Spinal cord (tissue), 10 donors: ENCODE results near the gene XPNPEP1. TPM values are rescaled to one million over a fixed set of nuclear protein-coding genes. Genes with fewer than 3 reads are reported as not detected.

Source experiments
- DNase-seq, 6 donors: peaks; one replicate each; pipeline versions ENCODE4 v3.0.0 to v3.0.0-alpha.2; 2013 to 2015; ENCODE audit warnings: low spot score in 6 of 6, low read depth in 4 of 6
- H3K27ac ChIP-seq: one replicate; pipeline ENCODE4 v1.5.1; 2013; ENCODE audit warnings: low read depth, low read length, control low read depth
- H3K27me3 ChIP-seq: one replicate; pipeline ENCODE4 v1.6.1; 2013; ENCODE audit warnings: low read length; ENCODE audit not compliant: control insufficient read depth, insufficient read depth
- H3K36me3 ChIP-seq: one replicate; pipeline ENCODE4 v1.6.1; 2013; ENCODE audit warnings: low read length; ENCODE audit not compliant: control insufficient read depth, insufficient read depth
- H3K4me1 ChIP-seq: one replicate; pipeline ENCODE4 v1.6.1; 2013; ENCODE audit warnings: low read length; ENCODE audit not compliant: control insufficient read depth, insufficient read depth
- H3K4me3 ChIP-seq: one replicate; pipeline ENCODE4 v1.5.1; 2013; ENCODE audit warnings: low read depth, low read length, control low read depth
- H3K9me3 ChIP-seq: one replicate; pipeline ENCODE4 v1.6.1; 2013; ENCODE audit warnings: low read length; ENCODE audit not compliant: control insufficient read depth, insufficient read depth
- WGBS: methylation state at CpG from one replicate; pipeline ENCODE4 v1.1.5; 2013; ENCODE audit warnings: missing lambda C conversion rate; ENCODE audit not compliant: insufficient coverage; 5-methylcytosine and 5-hydroxymethylcytosine counted together
- polyA plus RNA-seq, 2 donors: library from polyadenylated mRNA; unstranded; fragments of 120-200 nt; gene quantifications; one replicate each; pipeline ENCODE4 v1.2.1, GENCODE V29; 2013; ENCODE audit not compliant: insufficient read length in 2 of 2
- total RNA-seq, 2 donors: library from RNA; depleted of rRNA in 1 of 2; stranded (reverse); fragments of 120-200 nt in 1 of 2; fragments of >200 nt in 1 of 2; gene quantifications; one replicate each; pipeline versions ENCODE4 v1.2.3 to v1.2.4, GENCODE V29; 2013 to 2014
- donor health status: healthy.

Gene XPNPEP1
- total and polyA plus RNA-seq, 4 donors = 80.6 to 145 (median 95.7) TPM

DNA sequence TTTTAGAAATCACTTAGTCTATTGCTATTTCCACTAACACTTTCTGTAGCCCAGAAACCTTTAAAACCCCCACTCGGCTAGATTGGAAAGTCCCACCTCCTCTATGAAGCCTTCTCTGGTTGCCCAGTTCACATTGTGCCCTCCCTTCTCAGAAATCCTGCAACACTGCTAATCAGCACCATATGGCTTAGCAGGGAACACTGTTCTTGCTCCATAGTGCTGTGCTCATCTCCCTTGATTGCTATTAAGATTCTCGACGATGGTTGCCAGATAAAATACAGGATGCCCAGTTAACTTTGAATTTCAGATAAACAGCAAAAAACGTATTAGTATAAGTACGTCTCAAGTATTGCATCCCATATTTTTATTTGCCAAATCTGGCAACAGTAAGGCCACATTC is 40.1 kb upstream of the XPNPEP1 start:
- Histone ChIP-seq H3K36me3 (no peaks in the 10 kb centered on the region), H3K27ac (peak overlapping the region; percentile 53), H3K4me1 (peaks cover 4% of the 10 kb centered on the region), H3K4me3 (no peak overlapping the region), H3K9me3 (no peaks in the 10 kb centered on the region), H3K27me3 (no peaks in the 10 kb centered on the region)
- 83% methylated on average over 5 of the region's 5 CpGs for WGBS
- DNase-seq = no peak

DNA sequence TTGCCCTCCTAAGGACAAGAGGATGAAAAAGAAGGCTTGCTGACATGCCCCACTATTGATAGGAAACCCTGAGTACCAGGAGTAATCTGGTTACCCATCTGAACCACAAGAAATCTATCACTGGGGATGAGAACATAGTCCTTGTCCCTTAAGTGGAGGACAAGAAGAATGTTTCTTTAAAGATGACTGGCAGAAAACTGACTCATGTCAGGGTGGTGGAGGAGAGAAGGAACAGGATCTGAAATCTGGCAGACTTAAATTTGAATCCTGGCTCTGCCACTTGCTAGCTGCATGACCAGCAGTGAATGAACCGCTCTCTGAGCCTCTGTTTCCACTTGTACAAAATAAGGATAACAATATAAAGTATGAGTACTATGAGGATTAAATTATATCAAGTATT is 38.9 kb upstream of the XPNPEP1 start:
- Histone ChIP-seq H3K4me3 (no peak overlapping the region), H3K9me3 (no peaks in the 10 kb centered on the region), H3K27me3 (no peaks in the 10 kb centered on the region), H3K4me1 (peaks cover 2% of the 10 kb centered on the region), H3K36me3 (no peaks in the 10 kb centered on the region), H3K27ac (peak overlapping the region; percentile 80)
- WGBS = no CpG with 5 or more reads among the region's 1 CpG
- no peak for DNase-seq

DNA sequence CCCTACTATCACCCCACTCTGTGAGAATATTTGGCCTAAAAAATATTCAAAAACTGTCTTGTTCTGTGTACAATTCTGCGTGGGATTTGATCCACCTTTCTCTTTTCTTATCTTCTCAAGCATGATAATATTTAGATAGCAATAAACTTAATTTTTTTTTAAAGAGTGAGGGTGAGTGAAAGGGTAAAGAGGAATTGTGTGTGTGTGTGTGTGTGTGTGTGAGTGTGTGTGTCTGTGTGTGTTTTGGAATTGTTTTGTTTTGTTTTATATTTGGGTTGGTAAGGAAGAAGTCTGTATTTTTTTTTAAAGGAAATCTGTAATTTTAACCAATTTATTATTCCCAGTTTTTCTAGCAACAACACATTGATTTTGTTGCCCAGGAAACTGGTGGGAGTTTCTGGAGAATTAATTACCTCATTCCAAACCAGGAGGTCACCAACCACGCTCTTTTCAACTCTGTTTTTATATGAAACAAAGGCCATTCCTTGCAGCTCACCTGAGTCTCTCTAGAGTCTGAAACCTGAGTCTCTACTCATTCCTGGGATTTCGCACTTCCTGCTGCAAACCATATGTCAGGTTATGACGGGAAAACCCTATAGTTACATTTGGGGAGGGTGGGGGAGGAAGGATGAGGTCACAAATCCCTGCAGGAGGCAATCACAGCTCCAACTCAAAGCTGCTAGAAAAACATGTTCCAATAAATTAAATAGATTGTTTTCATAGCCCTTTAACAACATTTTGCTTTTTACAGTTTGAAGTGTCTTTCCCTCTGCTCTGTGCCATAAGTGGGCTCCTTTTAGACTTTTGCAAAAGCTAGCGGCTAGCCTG is 38.1 kb upstream of the XPNPEP1 start:
- no peaks in the 10 kb centered on the region for H3K4me1 ChIP-seq
- no peak for DNase-seq
- peak overlapping the region; percentile 80 for H3K27ac ChIP-seq
- H3K27me3 ChIP-seq = no peaks in the 10 kb centered on the region
- WGBS = 80% methylated on average over 1 of the region's 5 CpGs
- no peak overlapping the region for H3K4me3 ChIP-seq
- peaks cover 2% of the 10 kb centered on the region for H3K9me3 ChIP-seq
- no peaks in the 10 kb centered on the region for H3K36me3 ChIP-seq

DNA sequence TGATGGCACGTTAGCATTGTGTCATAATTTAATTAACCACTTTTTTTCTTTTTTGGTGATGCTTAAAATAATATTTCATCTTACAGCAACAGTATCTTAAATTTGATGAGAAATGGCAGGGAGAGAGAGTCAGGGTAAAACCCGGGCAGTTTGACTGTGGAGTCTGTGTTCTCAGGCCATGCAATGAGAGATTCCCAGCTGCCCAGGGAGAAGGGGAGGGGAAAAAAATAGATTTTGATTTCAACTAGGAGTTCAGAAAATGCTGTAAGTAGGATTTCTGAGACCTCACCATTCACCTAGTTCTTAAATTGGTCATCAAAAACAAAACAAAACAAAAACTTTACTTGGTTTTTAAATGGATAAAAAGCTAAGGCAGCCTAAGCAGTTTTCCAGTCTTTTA is 37.4 kb upstream of the XPNPEP1 start:
- Histone ChIP-seq H3K4me3 (no peak overlapping the region), H3K9me3 (peaks cover 2% of the 10 kb centered on the region), H3K27ac (peak overlapping the region; percentile 78), H3K27me3 (no peaks in the 10 kb centered on the region), H3K36me3 (no peaks in the 10 kb centered on the region), H3K4me1 (no peaks in the 10 kb centered on the region)
- WGBS = no CpG with 5 or more reads among the region's 2 CpGs
- DNase-seq = no peak

DNA sequence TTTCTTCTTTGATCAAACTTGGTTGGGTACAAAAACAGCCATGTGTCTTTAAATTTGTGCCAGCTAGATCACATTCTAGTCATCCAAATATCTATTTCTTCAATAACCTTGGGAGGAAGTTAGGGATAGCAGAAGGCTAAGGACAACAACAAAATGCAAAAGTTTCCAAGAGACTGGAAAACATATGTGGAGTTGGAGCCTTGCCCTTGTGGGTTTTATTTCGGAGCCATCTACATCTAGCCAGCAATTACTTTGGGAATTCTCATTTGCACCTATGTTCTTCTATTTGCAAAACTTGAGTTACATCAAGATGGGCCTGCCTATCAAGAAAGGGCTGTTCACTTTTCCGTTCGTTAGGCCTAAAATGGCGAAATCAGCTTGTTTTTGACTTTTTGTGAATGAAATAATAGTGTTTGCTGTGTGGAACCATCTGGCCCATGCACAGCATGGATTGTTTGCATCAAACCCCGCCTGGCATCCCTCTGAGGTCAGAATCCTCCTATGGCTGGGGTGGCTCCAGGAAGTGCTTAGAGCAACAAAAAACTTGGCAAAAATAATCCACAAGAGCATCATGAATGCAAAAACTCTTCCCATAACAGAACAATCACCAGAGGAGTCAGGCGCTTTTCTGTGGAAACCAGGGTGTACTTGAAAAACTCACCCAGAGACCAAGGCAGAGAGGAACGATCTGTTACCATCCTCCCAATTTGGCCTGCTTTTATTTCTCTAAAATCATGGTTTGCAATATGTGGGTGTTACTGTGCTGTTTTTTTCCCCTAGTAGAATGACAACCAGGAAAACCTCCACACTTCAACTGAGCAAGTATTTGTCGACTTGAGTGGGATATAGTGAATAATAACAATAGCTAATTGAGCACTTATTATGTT is 36.2 kb upstream of the XPNPEP1 start:
- 82% methylated on average over 6 of the region's 8 CpGs for WGBS
- no peaks in the 10 kb centered on the region for H3K36me3 ChIP-seq
- H3K4me1 ChIP-seq = no peaks in the 10 kb centered on the region
- no peak overlapping the region for H3K4me3 ChIP-seq
- peak overlapping the region; percentile 78 for H3K27ac ChIP-seq
- H3K27me3 ChIP-seq = no peaks in the 10 kb centered on the region
- peaks cover 2% of the 10 kb centered on the region for H3K9me3 ChIP-seq
- DNase-seq = peak in 1 of 6 donors; percentile 96

DNA sequence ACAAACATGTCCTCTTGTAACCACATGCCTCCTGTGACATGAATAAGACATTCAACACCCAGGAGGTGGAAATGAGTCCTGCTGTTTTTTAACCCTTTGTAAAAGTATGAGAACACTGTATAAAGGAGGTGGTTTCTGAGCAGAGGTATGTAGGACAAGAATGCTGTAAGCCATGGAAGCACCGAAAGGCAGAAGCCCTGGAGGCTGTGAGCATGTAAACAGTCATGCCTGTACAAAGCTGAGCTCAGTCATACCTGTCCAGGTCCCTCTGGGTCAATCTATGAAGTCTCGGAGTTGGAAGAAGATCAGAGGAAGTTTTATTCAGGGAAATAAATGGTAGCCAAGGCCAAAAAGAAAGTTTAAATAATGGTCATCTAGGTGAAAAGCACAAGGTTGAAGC is 34.7 kb upstream of the XPNPEP1 start:
- peak overlapping the region; percentile 8 for H3K27ac ChIP-seq
- no peak for DNase-seq
- no peaks in the 10 kb centered on the region for H3K36me3 ChIP-seq
- 92% methylated on average over 2 of the region's 2 CpGs for WGBS
- no peaks in the 10 kb centered on the region for H3K27me3 ChIP-seq
- no peaks in the 10 kb centered on the region for H3K4me1 ChIP-seq
- peaks cover 2% of the 10 kb centered on the region for H3K9me3 ChIP-seq
- H3K4me3 ChIP-seq = no peak overlapping the region

DNA sequence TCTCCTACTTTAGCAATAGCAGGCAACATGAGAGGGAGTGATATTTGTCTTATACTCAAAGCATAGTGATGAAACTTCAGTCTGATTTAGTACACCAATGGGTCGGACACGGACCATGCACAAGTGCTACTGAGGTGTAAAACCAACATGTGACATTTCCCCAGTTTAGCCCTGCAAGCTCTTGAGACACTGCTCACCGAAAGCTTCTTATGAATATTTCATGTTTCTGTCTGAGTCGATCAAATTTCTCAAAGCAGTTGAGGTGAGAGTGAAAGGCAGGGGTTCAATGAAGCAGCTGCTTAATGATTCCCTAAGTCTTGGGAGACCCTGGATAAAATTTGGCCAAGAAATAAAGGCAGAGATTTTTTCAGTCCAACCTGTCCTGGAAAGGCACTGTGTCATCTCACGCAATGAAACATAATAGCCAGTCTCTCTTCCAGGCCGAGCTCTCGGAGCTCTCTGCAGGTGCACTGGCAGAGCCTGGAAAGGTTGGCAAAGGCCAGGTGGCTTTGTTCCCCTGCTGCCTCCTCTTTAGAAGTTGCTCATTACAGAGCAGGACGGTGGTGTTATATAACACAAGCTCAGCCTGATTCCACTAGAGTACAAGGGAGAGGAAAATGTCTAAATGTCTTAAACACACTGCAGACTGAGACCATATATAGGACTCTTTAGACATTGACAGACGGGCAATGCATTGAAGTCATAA is 33.9 kb upstream of the XPNPEP1 start:
- H3K9me3 ChIP-seq = peaks cover 2% of the 10 kb centered on the region
- peak overlapping the region; percentile 52 for H3K27ac ChIP-seq
- no peaks in the 10 kb centered on the region for H3K27me3 ChIP-seq
- 83% methylated on average over 6 of the region's 9 CpGs for WGBS
- DNase-seq = no peak
- H3K4me3 ChIP-seq = no peak overlapping the region
- H3K36me3 ChIP-seq = no peaks in the 10 kb centered on the region
- no peaks in the 10 kb centered on the region for H3K4me1 ChIP-seq

DNA sequence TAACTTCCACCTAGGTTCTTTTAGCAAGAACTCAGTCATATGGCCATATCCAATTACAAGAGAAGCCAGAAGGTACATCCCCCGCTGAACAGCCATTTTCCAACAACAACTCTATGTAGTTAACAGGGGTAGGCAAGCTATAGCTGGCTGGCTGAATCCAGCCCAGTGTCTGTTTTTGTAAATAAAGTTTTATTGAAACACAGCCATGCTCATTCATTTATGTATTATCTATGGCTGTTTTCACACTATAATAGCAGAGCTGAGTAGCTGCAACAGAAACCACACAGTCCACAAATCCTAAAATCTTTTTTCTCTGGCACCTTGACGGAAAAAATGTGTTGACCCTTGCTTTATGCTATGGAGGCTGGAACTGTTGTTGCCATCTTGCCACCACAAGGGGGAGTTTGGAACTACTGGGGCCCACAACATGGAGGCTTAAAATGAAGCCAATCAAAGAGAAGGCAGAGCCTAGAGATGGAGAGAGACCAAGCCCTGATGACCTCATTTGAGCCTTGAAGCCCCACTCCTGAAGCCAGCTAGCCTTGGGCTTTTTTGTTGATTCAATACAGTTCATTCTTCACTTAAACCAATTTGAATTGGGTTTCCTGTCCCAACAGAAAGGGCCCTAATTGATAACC is 33.3 kb upstream of the XPNPEP1 start:
- no CpG with 5 or more reads among the region's 2 CpGs for WGBS
- Histone ChIP-seq H3K4me1 (no peaks in the 10 kb centered on the region), H3K27me3 (no peaks in the 10 kb centered on the region), H3K36me3 (no peaks in the 10 kb centered on the region), H3K27ac (no peak overlapping the region), H3K4me3 (no peak overlapping the region), H3K9me3 (peaks cover 2% of the 10 kb centered on the region)
- no peak for DNase-seq

DNA sequence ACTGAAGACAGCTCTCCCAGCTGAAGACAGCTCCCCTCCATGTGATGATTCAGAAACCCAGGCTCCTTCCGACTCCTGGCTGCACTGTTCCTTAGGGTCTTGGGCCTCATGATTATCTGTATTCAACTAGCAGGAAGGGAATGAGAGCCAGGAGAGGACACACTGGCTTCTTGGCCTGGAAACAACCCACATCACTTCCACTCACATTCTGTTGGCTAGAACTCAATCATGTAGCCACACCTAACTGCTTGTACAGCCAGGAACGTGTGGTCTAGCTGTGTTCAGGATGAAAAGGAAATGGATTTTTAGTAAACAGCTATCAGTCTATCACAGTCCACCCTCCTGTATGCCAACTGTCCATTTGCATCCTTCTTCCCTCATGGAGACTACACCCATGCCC is 30.5 kb upstream of the XPNPEP1 start:
- no peaks in the 10 kb centered on the region for H3K36me3 ChIP-seq
- H3K4me1 ChIP-seq = no peaks in the 10 kb centered on the region
- DNase-seq = no peak
- H3K27me3 ChIP-seq = no peaks in the 10 kb centered on the region
- no peak overlapping the region for H3K27ac ChIP-seq
- peaks cover 2% of the 10 kb centered on the region for H3K9me3 ChIP-seq
- 80% methylated on average over 1 of the region's 2 CpGs for WGBS
- no peak overlapping the region for H3K4me3 ChIP-seq
